ENCODE results near the gene LCLAT1. TPM values are rescaled to one million over a fixed set of nuclear protein-coding genes. Genes with fewer than 3 reads are reported as not detected.

LCLAT1 gene
- polyA plus RNA-seq, 1 donor (not counting 4 experiments of a cell fraction or from before 2014, with no cell fraction given), result 17.1 TPM

GRCh38 chr2:30649828-30650227 lies 202.8 kb downstream of the LCLAT1 start:
- Histone ChIP-seq H3K36me3 (ENCODE audit: control insufficient read depth in 2 of 2, extremely low read depth in 1 of 2, insufficient read depth in 2 of 2, low read length in 2 of 2) (no peaks in the 10 kb centered on the region), H3K9ac (ENCODE audit: control insufficient read depth, extremely low read depth, insufficient read depth, low read length) (no peak overlapping the region), H4K20me1 (ENCODE audit: control insufficient read depth, extremely low read depth, insufficient read depth, low read length) (no peaks in the 10 kb centered on the region), H3K79me2 (ENCODE audit: control insufficient read depth, insufficient read depth, low read length) (no peaks in the 10 kb centered on the region), H3K9me1 (ENCODE audit: control insufficient read depth, extremely low read depth, insufficient read depth, low read length) (no peaks in the 10 kb centered on the region), H3K4me3 (ENCODE audit: control insufficient read depth in 2 of 3, extremely low read depth in 1 of 3, insufficient read depth in 2 of 3, low read depth in 1 of 3, low read length in 3 of 3) (no peak overlapping the region), H2AFZ (ENCODE audit: control insufficient read depth, low read length) (no peak overlapping the region), H3K9me3 (ENCODE audit: control insufficient read depth, low read depth, low read length) (no peaks in the 10 kb centered on the region), H3K4me2 (ENCODE audit: control insufficient read depth, extremely low read depth, insufficient read depth, low read depth, low read length) (no peak overlapping the region), H3K27me3 (ENCODE audit: control insufficient read depth, extremely low read depth, insufficient read depth, low read length) (no peaks in the 10 kb centered on the region), H3K4me1 (ENCODE audit: control insufficient read depth, extremely low read depth, insufficient read depth, low read length) (no peaks in the 10 kb centered on the region), H3K27ac (ENCODE audit: control insufficient read depth, insufficient read depth, low read length) (no peak overlapping the region)
- TF ChIP-seq EZH2 (IDR thresholded peaks at IDR 0.05; ENCODE audit: low read length), result no peak
- TF ChIP-seq, protein P1, sequence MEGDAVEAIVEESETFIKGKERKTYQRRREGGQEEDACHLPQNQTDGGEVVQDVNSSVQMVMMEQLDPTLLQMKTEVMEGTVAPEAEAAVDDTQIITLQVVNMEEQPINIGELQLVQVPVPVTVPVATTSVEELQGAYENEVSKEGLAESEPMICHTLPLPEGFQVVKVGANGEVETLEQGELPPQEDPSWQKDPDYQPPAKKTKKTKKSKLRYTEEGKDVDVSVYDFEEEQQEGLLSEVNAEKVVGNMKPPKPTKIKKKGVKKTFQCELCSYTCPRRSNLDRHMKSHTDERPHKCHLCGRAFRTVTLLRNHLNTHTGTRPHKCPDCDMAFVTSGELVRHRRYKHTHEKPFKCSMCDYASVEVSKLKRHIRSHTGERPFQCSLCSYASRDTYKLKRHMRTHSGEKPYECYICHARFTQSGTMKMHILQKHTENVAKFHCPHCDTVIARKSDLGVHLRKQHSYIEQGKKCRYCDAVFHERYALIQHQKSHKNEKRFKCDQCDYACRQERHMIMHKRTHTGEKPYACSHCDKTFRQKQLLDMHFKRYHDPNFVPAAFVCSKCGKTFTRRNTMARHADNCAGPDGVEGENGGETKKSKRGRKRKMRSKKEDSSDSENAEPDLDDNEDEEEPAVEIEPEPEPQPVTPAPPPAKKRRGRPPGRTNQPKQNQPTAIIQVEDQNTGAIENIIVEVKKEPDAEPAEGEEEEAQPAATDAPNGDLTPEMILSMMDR (optimal IDR thresholded peaks at IDR 0.05 in 1 of 3, IDR thresholded peaks at IDR 0.05 in 1 of 3, conservative IDR thresholded peaks at IDR 0.05 in 1 of 3; ENCODE audit: extremely low read depth in 1 of 3, insufficient read depth in 2 of 3, low read length in 3 of 3), result no peak
- FAIRE-seq (no peak), DNase-seq (ENCODE audit: low read depth, low spot score) (no peak)
- dilution Hi-C loops (cut with MboI; ENCODE audit: extremely low pct_ligation_motif_present, low sequenced_read_pairs), result no loop called here

- Histone ChIP-seq H3K4me1 (ENCODE audit: control insufficient read depth, extremely low read depth, insufficient read depth, low read length) (no peaks in the 10 kb centered on the region), H3K9me3 (ENCODE audit: control insufficient read depth, low read depth, low read length) (no peaks in the 10 kb centered on the region), H3K27me3 (ENCODE audit: control insufficient read depth, extremely low read depth, insufficient read depth, low read length) (peaks cover 4% of the 10 kb centered on the region), H3K9ac (ENCODE audit: control insufficient read depth, extremely low read depth, insufficient read depth, low read length) (no peak overlapping the region), H3K79me2 (ENCODE audit: control insufficient read depth, insufficient read depth, low read length) (no peaks in the 10 kb centered on the region), H3K4me2 (ENCODE audit: control insufficient read depth, extremely low read depth, insufficient read depth, low read depth, low read length) (no peak overlapping the region), H2AFZ (ENCODE audit: control insufficient read depth, low read length) (no peak overlapping the region), H3K9me1 (ENCODE audit: control insufficient read depth, extremely low read depth, insufficient read depth, low read length) (no peaks in the 10 kb centered on the region), H4K20me1 (ENCODE audit: control insufficient read depth, extremely low read depth, insufficient read depth, low read length) (no peaks in the 10 kb centered on the region), H3K36me3 (ENCODE audit: control insufficient read depth in 2 of 2, extremely low read depth in 1 of 2, insufficient read depth in 2 of 2, low read length in 2 of 2) (no peaks in the 10 kb centered on the region), H3K27ac (ENCODE audit: control insufficient read depth, insufficient read depth, low read length) (no peak overlapping the region), H3K4me3 (ENCODE audit: control insufficient read depth in 2 of 3, extremely low read depth in 1 of 3, insufficient read depth in 2 of 3, low read depth in 1 of 3, low read length in 3 of 3) (no peak overlapping the region)
- FAIRE-seq (no peak), DNase-seq (ENCODE audit: low read depth, low spot score) (no peak)
- dilution Hi-C loops (cut with MboI; ENCODE audit: extremely low pct_ligation_motif_present, low sequenced_read_pairs), result no loop called here
- TF ChIP-seq, protein P1 (optimal IDR thresholded peaks at IDR 0.05 in 1 of 3, IDR thresholded peaks at IDR 0.05 in 1 of 3, conservative IDR thresholded peaks at IDR 0.05 in 1 of 3; ENCODE audit: extremely low read depth in 1 of 3, insufficient read depth in 2 of 3, low read length in 3 of 3), result no peak
- TF ChIP-seq EZH2 (IDR thresholded peaks at IDR 0.05; ENCODE audit: low read length), result no peak
Measured at GRCh38 chr2:30652271-30652915, 205.3 kb downstream of the LCLAT1 start.
